ENCODE data around the gene HOXA3.

DNA sequence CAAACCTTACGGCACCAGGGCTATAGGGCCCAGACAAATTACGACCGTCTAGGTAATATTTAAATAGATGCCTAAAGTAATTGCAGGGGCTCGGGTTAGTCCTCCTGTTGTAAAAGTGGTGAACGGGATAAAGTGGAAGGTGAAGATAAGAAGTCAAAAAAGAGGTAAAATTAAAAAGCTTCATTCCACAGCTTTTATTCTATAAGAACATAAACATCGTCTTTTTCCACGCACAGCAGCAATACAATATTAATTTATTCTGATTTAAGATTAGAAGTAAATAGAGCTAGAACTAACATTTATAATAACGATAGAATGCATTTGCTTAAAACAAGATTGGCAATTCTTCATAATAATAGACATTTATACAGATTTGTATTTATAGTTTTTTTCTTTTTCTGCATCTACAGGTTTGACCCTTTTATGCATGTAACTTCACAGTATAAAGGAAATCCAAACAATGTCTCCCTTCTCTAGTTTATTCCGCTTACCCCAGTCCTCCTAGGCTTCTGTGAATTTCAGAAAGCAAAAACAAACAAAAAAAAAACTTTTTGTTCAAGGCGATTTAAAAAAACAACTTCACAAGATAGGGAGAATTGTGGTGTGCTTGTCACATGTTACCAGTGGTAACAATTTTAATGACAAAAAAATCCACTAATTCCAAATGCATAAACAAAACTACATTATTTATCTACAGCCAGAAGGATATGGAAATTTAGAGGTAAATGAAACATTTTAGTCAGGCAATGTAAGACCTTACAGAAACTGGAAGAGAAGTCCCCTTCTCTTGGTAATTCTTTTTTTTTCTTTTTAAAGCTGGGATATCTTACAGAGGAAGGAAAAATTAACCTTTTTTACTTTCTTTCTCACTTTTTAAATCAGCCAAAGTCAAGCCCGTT is 18.3 kb upstream of the HOXA3 start:
- TF ChIP-seq, protein P1, sequence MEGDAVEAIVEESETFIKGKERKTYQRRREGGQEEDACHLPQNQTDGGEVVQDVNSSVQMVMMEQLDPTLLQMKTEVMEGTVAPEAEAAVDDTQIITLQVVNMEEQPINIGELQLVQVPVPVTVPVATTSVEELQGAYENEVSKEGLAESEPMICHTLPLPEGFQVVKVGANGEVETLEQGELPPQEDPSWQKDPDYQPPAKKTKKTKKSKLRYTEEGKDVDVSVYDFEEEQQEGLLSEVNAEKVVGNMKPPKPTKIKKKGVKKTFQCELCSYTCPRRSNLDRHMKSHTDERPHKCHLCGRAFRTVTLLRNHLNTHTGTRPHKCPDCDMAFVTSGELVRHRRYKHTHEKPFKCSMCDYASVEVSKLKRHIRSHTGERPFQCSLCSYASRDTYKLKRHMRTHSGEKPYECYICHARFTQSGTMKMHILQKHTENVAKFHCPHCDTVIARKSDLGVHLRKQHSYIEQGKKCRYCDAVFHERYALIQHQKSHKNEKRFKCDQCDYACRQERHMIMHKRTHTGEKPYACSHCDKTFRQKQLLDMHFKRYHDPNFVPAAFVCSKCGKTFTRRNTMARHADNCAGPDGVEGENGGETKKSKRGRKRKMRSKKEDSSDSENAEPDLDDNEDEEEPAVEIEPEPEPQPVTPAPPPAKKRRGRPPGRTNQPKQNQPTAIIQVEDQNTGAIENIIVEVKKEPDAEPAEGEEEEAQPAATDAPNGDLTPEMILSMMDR (IDR thresholded peaks at IDR 0.05 in 8 of 11, conservative IDR thresholded peaks at IDR 0.05 in 3 of 11) = no peak
- TF ChIP-seq POLR2A (IDR thresholded peaks at IDR 0.05) (no peak), POLR2AphosphoS5 (IDR thresholded peaks at IDR 0.05) (no peak)

Data from spleen (tissue), 7 donors.